ENCODE results near the gene SETD4.

The SETD4 gene

GRCh38 chr21:36099000-36099399, 38.7 kb upstream of the SETD4 start:
- Histone ChIP-seq H3K4me2 (ENCODE audit: low read length) (no peak overlapping the region), H3F3A (ENCODE audit: control insufficient read depth, insufficient read depth) (no peaks in the 10 kb centered on the region), H3K9me3 (ENCODE audit: control insufficient read depth, insufficient read depth, low read length) (peaks cover under 1% of the 10 kb centered on the region), H3K36me3 (ENCODE audit: control insufficient read depth, low read length) (no peaks in the 10 kb centered on the region), H3K9me2 (replicated peaks; ENCODE audit: control insufficient read depth, low read length) (no peaks in the 10 kb centered on the region), H3K79me2 (ENCODE audit: control insufficient read depth, low read length) (no peaks in the 10 kb centered on the region), H3K4me3 (ENCODE audit: low read length) (no peak overlapping the region), H3K4me1 (ENCODE audit: control insufficient read depth, low read length) (peaks cover 11% of the 10 kb centered on the region), H4K20me1 (ENCODE audit: control insufficient read depth, insufficient read depth, low read depth, low read length) (no peaks in the 10 kb centered on the region), H3K27ac (ENCODE audit: low read depth, low read length) (no peak overlapping the region), H3K27me3 (ENCODE audit: control insufficient read depth, low read length) (no peaks in the 10 kb centered on the region)
- TF ChIP-seq EZH2phosphoT487 (IDR thresholded peaks at IDR 0.05; ENCODE audit: borderline replicate concordance, low read length): no peak

GRCh38 chr21:36098182-36098532, 37.8 kb upstream of the SETD4 start:
- no peak for TF ChIP-seq CTCF (IDR thresholded peaks at IDR 0.05; ENCODE audit: low read depth, low read length, poor library complexity, severe bottlenecking)
- TF ChIP-seq EZH2phosphoT487 (IDR thresholded peaks at IDR 0.05; ENCODE audit: borderline replicate concordance, low read length): no peak
- Histone ChIP-seq H4K20me1 (ENCODE audit: control insufficient read depth, insufficient read depth, low read depth, low read length) (no peaks in the 10 kb centered on the region), H3K9me2 (replicated peaks; ENCODE audit: control insufficient read depth, low read length) (no peaks in the 10 kb centered on the region), H3K4me2 (ENCODE audit: low read length) (peak overlapping the region; percentile 15), H3K4me1 (ENCODE audit: control insufficient read depth, low read length) (peaks cover 11% of the 10 kb centered on the region), H3K27me3 (ENCODE audit: control insufficient read depth, low read length) (no peaks in the 10 kb centered on the region), H3K4me3 (ENCODE audit: low read length) (no peak overlapping the region), H3K79me2 (ENCODE audit: control insufficient read depth, low read length) (no peaks in the 10 kb centered on the region), H3K9me3 (ENCODE audit: control insufficient read depth, insufficient read depth, low read length) (peaks cover 9% of the 10 kb centered on the region), H3F3A (ENCODE audit: control insufficient read depth, insufficient read depth) (no peaks in the 10 kb centered on the region), H3K36me3 (ENCODE audit: control insufficient read depth, low read length) (no peaks in the 10 kb centered on the region), H3K27ac (ENCODE audit: low read depth, low read length) (no peak overlapping the region)

- Histone ChIP-seq H3K27ac (ENCODE audit: low read depth, low read length) (no peak overlapping the region), H3K4me2 (ENCODE audit: low read length) (peak overlapping the region; percentile 15), H3K9me3 (ENCODE audit: control insufficient read depth, insufficient read depth, low read length) (peaks cover 12% of the 10 kb centered on the region)
Observed at GRCh38 chr21:36097427-36098181, 37.3 kb upstream of the SETD4 start.

GRCh38 chr21:36096398-36097290, 36.3 kb upstream of the SETD4 start:
- H3K9me3 ChIP-seq (ENCODE audit: control insufficient read depth, insufficient read depth, low read length): peaks cover 12% of the 10 kb centered on the region
- no peak overlapping the region for H3K4me2 ChIP-seq (ENCODE audit: low read length)
- H3K27ac ChIP-seq (ENCODE audit: low read depth, low read length): no peak overlapping the region
- no peaks in the 10 kb centered on the region for H3K27me3 ChIP-seq (ENCODE audit: control insufficient read depth, low read length)
- H3K4me1 ChIP-seq (ENCODE audit: control insufficient read depth, low read length): peaks cover 11% of the 10 kb centered on the region
- H3F3A ChIP-seq (ENCODE audit: control insufficient read depth, insufficient read depth): no peaks in the 10 kb centered on the region
- H4K20me1 ChIP-seq (ENCODE audit: control insufficient read depth, insufficient read depth, low read depth, low read length): no peaks in the 10 kb centered on the region
- H3K4me3 ChIP-seq (ENCODE audit: low read length): no peak overlapping the region
- no peaks in the 10 kb centered on the region for H3K36me3 ChIP-seq (ENCODE audit: control insufficient read depth, low read length)
- no peak for TF ChIP-seq CTCF (IDR thresholded peaks at IDR 0.05; ENCODE audit: low read depth, low read length, poor library complexity, severe bottlenecking)
- TF ChIP-seq EZH2phosphoT487 (IDR thresholded peaks at IDR 0.05; ENCODE audit: borderline replicate concordance, low read length): no peak
- no peaks in the 10 kb centered on the region for H3K79me2 ChIP-seq (ENCODE audit: control insufficient read depth, low read length)
- H3K9me2 ChIP-seq (replicated peaks; ENCODE audit: control insufficient read depth, low read length): no peaks in the 10 kb centered on the region

More at GRCh38 chr21:36097427-36098181, 37.3 kb upstream of the SETD4 start:
- H3K27me3 ChIP-seq (ENCODE audit: control insufficient read depth, low read length): no peaks in the 10 kb centered on the region
- H3K36me3 ChIP-seq (ENCODE audit: control insufficient read depth, low read length): no peaks in the 10 kb centered on the region
- peaks cover 11% of the 10 kb centered on the region for H3K4me1 ChIP-seq (ENCODE audit: control insufficient read depth, low read length)
- TF ChIP-seq EZH2phosphoT487 (IDR thresholded peaks at IDR 0.05; ENCODE audit: borderline replicate concordance, low read length): no peak
- H3F3A ChIP-seq (ENCODE audit: control insufficient read depth, insufficient read depth): no peaks in the 10 kb centered on the region
- H3K79me2 ChIP-seq (ENCODE audit: control insufficient read depth, low read length): no peaks in the 10 kb centered on the region
- H3K4me3 ChIP-seq (ENCODE audit: low read length): peak overlapping the region; percentile 2; the same call in 1 of the 2 replicates
- H3K9me2 ChIP-seq (replicated peaks; ENCODE audit: control insufficient read depth, low read length): no peaks in the 10 kb centered on the region
- no peaks in the 10 kb centered on the region for H4K20me1 ChIP-seq (ENCODE audit: control insufficient read depth, insufficient read depth, low read depth, low read length)
